Liver (tissue), 3 donors: ENCODE data around the gene STX5.
"Not testable (repeated sequence)": the region's sequence is repeated elsewhere in the genome, so short reads cannot be mapped to it uniquely, and the experiment has no call there.

Experiments used
- FOXA2 ChIP-seq: IDR thresholded peaks from 2 replicates; pipeline ENCODE4 v1.6.1; 2016; ENCODE audit warnings: antibody characterized with exemption
- GABPA ChIP-seq, 2 donors: IDR thresholded peaks in 1 of 2; conservative IDR thresholded peaks in 1 of 2; 2 replicates each; pipeline ENCODE4 v1.6.1; 2016; ENCODE audit warnings: antibody characterized with exemption in 2 of 2, mild to moderate bottlenecking in 1 of 2, moderate library complexity in 1 of 2
- JUND ChIP-seq, 2 donors: IDR thresholded peaks; 2 replicates each; pipeline ENCODE4 v1.6.1; 2016; ENCODE audit warnings: antibody characterized with exemption in 2 of 2
- NR2F2 ChIP-seq: IDR thresholded peaks from 2 replicates; pipeline ENCODE4 v1.6.1; 2016; ENCODE audit warnings: antibody characterized with exemption
- RAD21 ChIP-seq, 2 donors: IDR thresholded peaks; 2 replicates each; pipeline ENCODE4 v1.6.1; 2016; ENCODE audit warnings: antibody characterized with exemption in 2 of 2, mild to moderate bottlenecking in 2 of 2
- RXRA ChIP-seq, 2 donors: IDR thresholded peaks; 2 replicates each; pipeline ENCODE4 v1.6.1; 2017 to 2018; ENCODE audit warnings: antibody characterized with exemption in 2 of 2, mild to moderate bottlenecking in 1 of 2
- SP1 ChIP-seq: IDR thresholded peaks from 2 replicates; pipeline ENCODE4 v1.6.1; 2018; ENCODE audit warnings: antibody characterized with exemption, mild to moderate bottlenecking
- TAF1 ChIP-seq: conservative IDR thresholded peaks from 2 replicates; pipeline ENCODE4 v1.6.1; 2016; ENCODE audit warnings: antibody characterized with exemption, mild to moderate bottlenecking
- YY1 ChIP-seq: IDR thresholded peaks from 2 replicates; pipeline ENCODE4 v1.6.1; 2016; ENCODE audit warnings: antibody characterized with exemption, mild to moderate bottlenecking
- TF ChIP-seq, protein P1 (sequence below): fragments of 150-350 bp; IDR thresholded peaks from 2 replicates; pipeline ENCODE4 v1.5.1; 2017; ENCODE audit warnings: improper control_type of control experiment, low read depth, low read length; ENCODE audit not compliant: missing input control
- TF ChIP-seq, protein P2 (sequence below): IDR thresholded peaks from 2 replicates; pipeline ENCODE4 v1.6.1; 2016; ENCODE audit warnings: antibody characterized with exemption
- TF ChIP-seq, protein P3 (sequence below): IDR thresholded peaks from 2 replicates; pipeline ENCODE4 v1.6.1; 2016; ENCODE audit warnings: antibody characterized with exemption, mild to moderate bottlenecking
- donor health status: healthy.
- donor health status: healthy.

GRCh38 chr11:62861564-62862192 is 29.8 kb upstream of the STX5 start:
- TF ChIP-seq, protein P1, sequence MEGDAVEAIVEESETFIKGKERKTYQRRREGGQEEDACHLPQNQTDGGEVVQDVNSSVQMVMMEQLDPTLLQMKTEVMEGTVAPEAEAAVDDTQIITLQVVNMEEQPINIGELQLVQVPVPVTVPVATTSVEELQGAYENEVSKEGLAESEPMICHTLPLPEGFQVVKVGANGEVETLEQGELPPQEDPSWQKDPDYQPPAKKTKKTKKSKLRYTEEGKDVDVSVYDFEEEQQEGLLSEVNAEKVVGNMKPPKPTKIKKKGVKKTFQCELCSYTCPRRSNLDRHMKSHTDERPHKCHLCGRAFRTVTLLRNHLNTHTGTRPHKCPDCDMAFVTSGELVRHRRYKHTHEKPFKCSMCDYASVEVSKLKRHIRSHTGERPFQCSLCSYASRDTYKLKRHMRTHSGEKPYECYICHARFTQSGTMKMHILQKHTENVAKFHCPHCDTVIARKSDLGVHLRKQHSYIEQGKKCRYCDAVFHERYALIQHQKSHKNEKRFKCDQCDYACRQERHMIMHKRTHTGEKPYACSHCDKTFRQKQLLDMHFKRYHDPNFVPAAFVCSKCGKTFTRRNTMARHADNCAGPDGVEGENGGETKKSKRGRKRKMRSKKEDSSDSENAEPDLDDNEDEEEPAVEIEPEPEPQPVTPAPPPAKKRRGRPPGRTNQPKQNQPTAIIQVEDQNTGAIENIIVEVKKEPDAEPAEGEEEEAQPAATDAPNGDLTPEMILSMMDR: not testable (repeated sequence)
- not testable (repeated sequence) for TF ChIP-seq YY1; JUND (IDR thresholded peaks at IDR 0.05); RXRA (IDR thresholded peaks at IDR 0.05); GABPA (IDR thresholded peaks at IDR 0.05 in 1 of 2, conservative IDR thresholded peaks at IDR 0.05 in 1 of 2); NR2F2; TAF1; FOXA2; SP1; RAD21 (IDR thresholded peaks at IDR 0.05)
- TF ChIP-seq, protein P2, sequence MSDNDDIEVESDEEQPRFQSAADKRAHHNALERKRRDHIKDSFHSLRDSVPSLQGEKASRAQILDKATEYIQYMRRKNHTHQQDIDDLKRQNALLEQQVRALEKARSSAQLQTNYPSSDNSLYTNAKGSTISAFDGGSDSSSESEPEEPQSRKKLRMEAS: not testable (repeated sequence)
- TF ChIP-seq, protein P3, sequence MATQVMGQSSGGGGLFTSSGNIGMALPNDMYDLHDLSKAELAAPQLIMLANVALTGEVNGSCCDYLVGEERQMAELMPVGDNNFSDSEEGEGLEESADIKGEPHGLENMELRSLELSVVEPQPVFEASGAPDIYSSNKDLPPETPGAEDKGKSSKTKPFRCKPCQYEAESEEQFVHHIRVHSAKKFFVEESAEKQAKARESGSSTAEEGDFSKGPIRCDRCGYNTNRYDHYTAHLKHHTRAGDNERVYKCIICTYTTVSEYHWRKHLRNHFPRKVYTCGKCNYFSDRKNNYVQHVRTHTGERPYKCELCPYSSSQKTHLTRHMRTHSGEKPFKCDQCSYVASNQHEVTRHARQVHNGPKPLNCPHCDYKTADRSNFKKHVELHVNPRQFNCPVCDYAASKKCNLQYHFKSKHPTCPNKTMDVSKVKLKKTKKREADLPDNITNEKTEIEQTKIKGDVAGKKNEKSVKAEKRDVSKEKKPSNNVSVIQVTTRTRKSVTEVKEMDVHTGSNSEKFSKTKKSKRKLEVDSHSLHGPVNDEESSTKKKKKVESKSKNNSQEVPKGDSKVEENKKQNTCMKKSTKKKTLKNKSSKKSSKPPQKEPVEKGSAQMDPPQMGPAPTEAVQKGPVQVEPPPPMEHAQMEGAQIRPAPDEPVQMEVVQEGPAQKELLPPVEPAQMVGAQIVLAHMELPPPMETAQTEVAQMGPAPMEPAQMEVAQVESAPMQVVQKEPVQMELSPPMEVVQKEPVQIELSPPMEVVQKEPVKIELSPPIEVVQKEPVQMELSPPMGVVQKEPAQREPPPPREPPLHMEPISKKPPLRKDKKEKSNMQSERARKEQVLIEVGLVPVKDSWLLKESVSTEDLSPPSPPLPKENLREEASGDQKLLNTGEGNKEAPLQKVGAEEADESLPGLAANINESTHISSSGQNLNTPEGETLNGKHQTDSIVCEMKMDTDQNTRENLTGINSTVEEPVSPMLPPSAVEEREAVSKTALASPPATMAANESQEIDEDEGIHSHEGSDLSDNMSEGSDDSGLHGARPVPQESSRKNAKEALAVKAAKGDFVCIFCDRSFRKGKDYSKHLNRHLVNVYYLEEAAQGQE: not testable (repeated sequence)
